ENCODE data around the gene HNRNPLL.

- no peak for TF ChIP-seq POLR2AphosphoS5 (IDR thresholded peaks at IDR 0.05)
- TF ChIP-seq CTCF (IDR thresholded peaks at IDR 0.05 in 8 of 11, conservative IDR thresholded peaks at IDR 0.05 in 3 of 11): no peak
These were observed 24.7 kb upstream of the HNRNPLL start for GRCh38 chr2:38627391-38627790.
